Bronchial epithelial cell (primary cell): ENCODE results near the gene ITGA8. TPM values are rescaled to one million over a fixed set of nuclear protein-coding genes. Genes with fewer than 3 reads are reported as not detected.

ENCODE experiments used
- DNase-seq: peaks from one replicate; pipeline ENCODE4 v3.0.0-alpha.2; 2010; ENCODE audit warnings: low read depth
- FAIRE-seq: peaks from 2 replicates; lab custom pipeline; 2011; peaks lifted over from hg19 to GRCh38; lab: Jason Lieb, UNC
- H3K27me3 ChIP-seq: 2 replicates; pipeline ENCODE4 v1.5.1; 2011; ENCODE audit warnings: low read length; ENCODE audit not compliant: control insufficient read depth, insufficient read depth
- H3K36me3 ChIP-seq: 2 replicates; pipeline ENCODE4 v1.5.1; 2011; ENCODE audit warnings: low read length; ENCODE audit not compliant: control insufficient read depth, insufficient read depth
- H3K4me3 ChIP-seq: 2 replicates; pipeline ENCODE4 v1.5.1; 2011; ENCODE audit warnings: mild to moderate bottlenecking, low read depth, low read length, control low read depth
- total RNA-seq: library from RNA; depleted of rRNA; stranded (reverse); fragments of >200 nt; gene quantifications from 2 replicates; pipeline ENCODE4 v1.2.1, GENCODE V29; 2014
- TF ChIP-seq, protein P1 (sequence below): IDR thresholded peaks from 2 replicates; pipeline ENCODE4 v1.5.1; 2011; ENCODE audit warnings: mild to moderate bottlenecking, moderate library complexity, low read length, control low read depth, inconsistent platforms; ENCODE audit not compliant: insufficient read depth, severe bottlenecking

ITGA8 gene
- total RNA-seq, 1 donor from 2014 or later = under 0.01 TPM

DNA sequence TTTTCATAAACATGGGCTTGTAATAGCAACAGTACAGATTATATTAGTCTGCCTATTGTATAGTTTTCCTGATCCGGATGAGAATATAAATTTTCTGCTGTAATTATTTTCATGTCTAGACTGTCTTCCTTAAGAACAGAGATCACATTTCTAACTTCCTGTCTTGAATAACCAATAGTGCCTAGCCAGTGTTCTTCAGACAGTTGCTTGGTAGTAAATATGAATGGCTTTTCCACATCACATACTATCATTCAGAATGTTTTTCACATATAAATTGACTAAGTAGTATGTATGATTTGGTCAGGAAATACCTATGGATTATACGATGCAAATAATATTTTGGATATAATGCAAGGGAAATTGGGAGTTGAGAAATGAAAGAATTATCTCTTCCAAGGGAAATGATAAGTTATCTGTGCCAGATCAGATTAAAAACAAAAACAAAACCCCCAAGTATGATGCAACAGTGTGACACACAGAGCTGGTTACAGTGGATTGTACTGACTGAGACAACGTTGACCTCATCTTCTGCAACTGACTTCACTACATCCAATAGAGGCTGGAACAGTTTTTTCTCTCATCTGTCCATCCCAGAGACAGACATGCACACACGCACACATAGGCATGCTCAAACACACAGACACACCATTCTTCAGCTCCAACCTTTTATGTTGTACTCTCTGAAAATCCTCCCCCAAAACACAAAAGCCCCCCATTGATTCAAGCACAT lies 16.4 kb downstream of the ITGA8 start:
- DNase-seq = no peak
- FAIRE-seq = no peak
- no peaks in the 10 kb centered on the region for H3K27me3 ChIP-seq
- H3K4me3 ChIP-seq = no peak overlapping the region
- H3K36me3 ChIP-seq = no peaks in the 10 kb centered on the region
- TF ChIP-seq, protein P1, sequence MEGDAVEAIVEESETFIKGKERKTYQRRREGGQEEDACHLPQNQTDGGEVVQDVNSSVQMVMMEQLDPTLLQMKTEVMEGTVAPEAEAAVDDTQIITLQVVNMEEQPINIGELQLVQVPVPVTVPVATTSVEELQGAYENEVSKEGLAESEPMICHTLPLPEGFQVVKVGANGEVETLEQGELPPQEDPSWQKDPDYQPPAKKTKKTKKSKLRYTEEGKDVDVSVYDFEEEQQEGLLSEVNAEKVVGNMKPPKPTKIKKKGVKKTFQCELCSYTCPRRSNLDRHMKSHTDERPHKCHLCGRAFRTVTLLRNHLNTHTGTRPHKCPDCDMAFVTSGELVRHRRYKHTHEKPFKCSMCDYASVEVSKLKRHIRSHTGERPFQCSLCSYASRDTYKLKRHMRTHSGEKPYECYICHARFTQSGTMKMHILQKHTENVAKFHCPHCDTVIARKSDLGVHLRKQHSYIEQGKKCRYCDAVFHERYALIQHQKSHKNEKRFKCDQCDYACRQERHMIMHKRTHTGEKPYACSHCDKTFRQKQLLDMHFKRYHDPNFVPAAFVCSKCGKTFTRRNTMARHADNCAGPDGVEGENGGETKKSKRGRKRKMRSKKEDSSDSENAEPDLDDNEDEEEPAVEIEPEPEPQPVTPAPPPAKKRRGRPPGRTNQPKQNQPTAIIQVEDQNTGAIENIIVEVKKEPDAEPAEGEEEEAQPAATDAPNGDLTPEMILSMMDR = no peak

DNA sequence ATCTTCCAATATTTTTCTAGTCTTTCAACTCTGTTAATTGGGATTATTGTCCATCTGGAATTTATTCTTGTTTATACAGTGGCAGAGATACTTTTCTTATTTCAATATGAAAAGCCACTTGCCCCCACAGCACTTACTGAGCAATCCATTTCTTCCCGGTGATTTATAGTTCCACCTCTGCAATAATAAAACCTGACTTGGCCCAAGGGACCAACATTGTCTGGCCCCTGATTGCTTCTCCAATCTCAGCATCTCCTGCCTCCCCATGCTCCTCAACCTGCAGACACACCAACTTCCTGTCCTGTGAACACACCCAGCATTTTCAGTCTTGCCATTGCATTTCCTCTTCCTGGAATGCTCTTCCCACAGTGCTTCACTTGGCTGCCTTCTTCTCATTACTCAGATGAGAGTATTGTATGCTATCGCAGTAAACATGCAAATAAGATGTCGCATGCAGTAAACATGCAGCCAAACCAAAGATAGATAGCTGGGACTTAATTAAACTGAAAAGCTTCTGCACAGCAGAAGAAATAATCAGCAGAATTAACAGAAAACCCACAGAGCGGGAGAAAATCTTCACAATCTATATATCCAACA lies 19.5 kb downstream of the ITGA8 start:
- FAIRE-seq (no peak), DNase-seq (no peak)
- TF ChIP-seq, protein P1 = no peak
- no peak overlapping the region for H3K4me3 ChIP-seq
- H3K27me3 ChIP-seq = no peaks in the 10 kb centered on the region
- H3K36me3 ChIP-seq = no peaks in the 10 kb centered on the region

DNA sequence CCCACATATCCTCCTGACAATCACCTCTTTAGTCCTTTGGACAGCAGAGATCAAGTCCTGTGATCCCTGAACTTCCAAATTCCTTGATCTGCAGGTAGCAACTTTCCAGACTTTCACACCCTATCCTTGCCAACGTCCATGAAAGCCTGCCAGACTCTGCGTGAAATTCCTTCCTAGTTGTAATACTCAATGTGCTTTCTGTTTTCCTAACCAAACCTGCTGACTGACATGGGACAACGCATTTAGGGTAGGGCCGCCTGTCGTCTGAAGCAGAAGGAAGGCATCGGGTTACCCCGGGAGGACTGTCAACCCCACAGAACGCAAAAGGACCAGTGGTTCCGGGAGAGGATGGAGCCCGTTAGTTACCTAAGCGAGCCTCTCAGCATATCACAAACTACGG lies 23.9 kb downstream of the ITGA8 start:
- H3K27me3 ChIP-seq = no peaks in the 10 kb centered on the region
- DNase-seq (no peak), FAIRE-seq (no peak)
- H3K36me3 ChIP-seq = no peaks in the 10 kb centered on the region
- H3K4me3 ChIP-seq = no peak overlapping the region
- TF ChIP-seq, protein P1 = no peak

DNA sequence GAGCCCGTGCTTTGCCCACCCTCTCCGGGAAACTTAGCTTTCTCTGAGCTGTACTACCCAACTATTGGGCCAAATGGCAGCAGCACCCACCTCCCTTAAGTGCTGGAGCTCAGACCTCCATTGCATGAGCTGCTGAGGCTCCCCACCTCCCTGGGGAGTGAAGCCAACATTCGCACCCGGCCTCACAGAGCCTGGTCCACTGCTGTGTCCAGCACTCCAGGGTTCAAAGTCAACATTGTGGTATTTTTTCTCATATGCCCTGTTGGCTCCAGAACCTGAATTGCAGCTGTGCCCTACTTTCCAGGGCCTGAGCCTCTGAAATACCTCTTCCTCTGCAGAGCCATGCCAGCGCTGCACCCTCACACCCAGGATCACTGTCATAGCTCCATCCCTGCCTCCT lies 29.7 kb downstream of the ITGA8 start:
- H3K36me3 ChIP-seq = no peaks in the 10 kb centered on the region
- FAIRE-seq (no peak), DNase-seq (no peak)
- H3K27me3 ChIP-seq = no peaks in the 10 kb centered on the region
- H3K4me3 ChIP-seq = no peak overlapping the region
- TF ChIP-seq, protein P1 = no peak

DNA sequence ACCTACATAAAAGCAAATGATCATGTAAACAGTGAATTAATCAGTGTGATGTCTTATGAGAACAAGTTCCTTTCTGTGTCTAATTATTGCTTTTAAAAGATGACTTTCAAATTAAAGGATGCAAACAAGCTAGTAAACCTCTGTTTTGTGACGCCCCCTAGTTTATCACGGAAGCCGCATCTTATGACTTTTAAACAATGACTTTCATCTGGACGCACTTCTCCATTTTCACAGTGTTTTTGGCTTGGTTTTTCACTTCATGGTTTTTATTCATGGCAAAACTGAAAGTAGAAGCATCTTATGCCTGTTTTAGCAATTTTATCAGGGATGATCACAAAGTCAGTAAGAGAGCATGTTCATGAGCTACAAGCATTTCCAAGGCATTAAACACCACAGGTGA lies 35.0 kb downstream of the ITGA8 start:
- FAIRE-seq (no peak), DNase-seq (no peak)
- TF ChIP-seq, protein P1 = no peak
- Histone ChIP-seq H3K36me3 (no peaks in the 10 kb centered on the region), H3K4me3 (no peak overlapping the region), H3K27me3 (no peaks in the 10 kb centered on the region)

DNA sequence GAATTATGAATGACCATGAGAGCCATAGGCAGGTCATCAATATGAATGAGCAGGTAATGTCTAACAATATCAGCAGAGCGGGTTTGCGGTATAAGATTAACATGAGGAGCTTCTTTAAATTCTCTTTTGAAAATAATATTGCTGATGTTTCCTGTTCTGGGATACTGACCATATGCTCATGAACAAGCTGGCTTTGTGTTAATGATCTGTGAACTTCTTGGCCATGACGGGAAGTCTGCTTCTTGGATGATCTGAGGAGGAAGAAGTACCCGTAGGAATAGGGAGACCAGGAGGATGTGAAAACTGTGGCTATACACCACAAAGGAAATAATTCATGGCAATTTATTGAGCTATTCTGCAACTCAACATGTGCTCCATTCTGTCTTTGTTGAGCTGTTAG lies 38.6 kb downstream of the ITGA8 start:
- FAIRE-seq = no peak
- H3K4me3 ChIP-seq = no peak overlapping the region
- no peaks in the 10 kb centered on the region for H3K27me3 ChIP-seq
- H3K36me3 ChIP-seq = no peaks in the 10 kb centered on the region
- no peak for DNase-seq
- TF ChIP-seq, protein P1 = no peak
